SK-N-SH treated with all-trans-retinoic acid at 6 μM for 48 hours (cell line): ENCODE results near the gene FIBIN.

Experiments
- ATAC-seq: fragments of 200-7000 bp; cut with Tn5 transposase; 3 replicates; pipeline ENCODE4 v1.9.1; 2020; ENCODE audit warnings: mild to moderate bottlenecking, moderate library complexity
- ARNTL ChIP-seq: fragments of 450-650 bp; formaldehyde crosslinking; IDR thresholded peaks from 2 replicates; pipeline ENCODE4 v1.5.0; 2020; ENCODE audit warnings: low read depth, mild to moderate bottlenecking, moderate library complexity, borderline replicate concordance
- BACH2 ChIP-seq: fragments of 250-450 bp; sonication (Bioruptor Pico); IDR thresholded peaks from 2 replicates; pipeline ENCODE4 v1.9.0; 2021; ENCODE audit warnings: mild to moderate bottlenecking, borderline replicate concordance
- CREB5 ChIP-seq: fragments of 250-450 bp; sonication (Bioruptor Pico); IDR thresholded peaks from 2 replicates; pipeline ENCODE4 v1.5.1; 2020; ENCODE audit warnings: low read depth, mild to moderate bottlenecking, moderate library complexity
- CSDC2 ChIP-seq: fragments of 250-450 bp; sonication (Bioruptor Pico); IDR thresholded peaks from 2 replicates; pipeline ENCODE4 v1.5.0; 2020; ENCODE audit warnings: mild to moderate bottlenecking, moderate library complexity
- CSRNP3 ChIP-seq: fragments of 250-450 bp; sonication (Bioruptor Pico); IDR thresholded peaks from 2 replicates; pipeline ENCODE4 v1.5.1; 2021; ENCODE audit warnings: mild to moderate bottlenecking, moderate library complexity
- ESRRG ChIP-seq: fragments of 250-450 bp; sonication (Bioruptor Pico); IDR thresholded peaks from 2 replicates; pipeline ENCODE4 v1.6.1; 2021; ENCODE audit warnings: mild to moderate bottlenecking
- GLIS3 ChIP-seq: fragments of 250-450 bp; sonication (Bioruptor Pico); IDR thresholded peaks from 2 replicates; pipeline ENCODE4 v1.5.0; 2020; ENCODE audit warnings: mild to moderate bottlenecking, moderate library complexity
- ISL1 ChIP-seq: fragments of 250-450 bp; sonication (Bioruptor Pico); IDR thresholded peaks from 2 replicates; pipeline ENCODE4 v2.1.2; 2022; ENCODE audit warnings: mild to moderate bottlenecking, moderate library complexity
- OSR1 ChIP-seq: fragments of 250-450 bp; sonication (Bioruptor Pico); IDR thresholded peaks from 2 replicates; pipeline ENCODE4 v1.8.0; 2022; ENCODE audit warnings: moderate library complexity, mild to moderate bottlenecking, inconsistent platforms
- POU6F1 ChIP-seq: fragments of 250-450 bp; sonication (Bioruptor Pico); IDR thresholded peaks from 2 replicates; pipeline ENCODE4 v1.8.0; 2021; ENCODE audit warnings: low read depth, mild to moderate bottlenecking, moderate library complexity, borderline replicate concordance
- PPARA ChIP-seq: fragments of 250-450 bp; sonication (Bioruptor Pico); IDR thresholded peaks from 2 replicates; pipeline ENCODE4 v1.5.0; 2020; ENCODE audit warnings: mild to moderate bottlenecking, borderline replicate concordance
- RARB ChIP-seq: fragments of 250-450 bp; sonication (Bioruptor Pico); IDR thresholded peaks from 2 replicates; pipeline ENCODE4 v1.8.0; 2021; ENCODE audit warnings: mild to moderate bottlenecking, moderate library complexity
- SNAI2 ChIP-seq: fragments of 250-450 bp; sonication (Bioruptor Pico); IDR thresholded peaks from 2 replicates; pipeline ENCODE4 v1.5.0; 2020; ENCODE audit warnings: mild to moderate bottlenecking, moderate library complexity
- TCF4 ChIP-seq: fragments of 250-450 bp; sonication (Bioruptor Pico); IDR thresholded peaks from 2 replicates; pipeline ENCODE4 v1.8.0; 2021; ENCODE audit warnings: mild to moderate bottlenecking, moderate library complexity, borderline replicate concordance
- TOX ChIP-seq: fragments of 250-450 bp; sonication (Bioruptor Pico); IDR thresholded peaks from 2 replicates; pipeline ENCODE4 v1.8.0; 2021; ENCODE audit warnings: mild to moderate bottlenecking, moderate library complexity, borderline replicate concordance
- TSHZ2 ChIP-seq: fragments of 250-450 bp; sonication (Bioruptor Pico); IDR thresholded peaks from 2 replicates; pipeline ENCODE4 v1.5.0; 2020; ENCODE audit warnings: mild to moderate bottlenecking, moderate library complexity
- ZC3H10 ChIP-seq: fragments of 250-450 bp; sonication (Bioruptor Pico); IDR thresholded peaks from 2 replicates; pipeline ENCODE4 v1.5.1; 2021; ENCODE audit warnings: mild to moderate bottlenecking, moderate library complexity
- ZFP3 ChIP-seq: fragments of 250-450 bp; sonication (Bioruptor Pico); IDR thresholded peaks from 2 replicates; pipeline ENCODE4 v1.5.0; 2020; ENCODE audit warnings: mild to moderate bottlenecking, moderate library complexity
- ZFP30 ChIP-seq: fragments of 450-650 bp; formaldehyde crosslinking; IDR thresholded peaks from 2 replicates; pipeline ENCODE4 v1.5.0; 2022; ENCODE audit warnings: mild to moderate bottlenecking, moderate library complexity
- ZNF70 ChIP-seq: fragments of 450-650 bp; formaldehyde crosslinking; IDR thresholded peaks from 2 replicates; pipeline ENCODE4 v1.5.0; 2020; ENCODE audit warnings: mild to moderate bottlenecking, moderate library complexity
- ZNF8 ChIP-seq: fragments of 450-650 bp; formaldehyde crosslinking; IDR thresholded peaks from 2 replicates; pipeline ENCODE4 v1.5.0; 2020; ENCODE audit warnings: mild to moderate bottlenecking, moderate library complexity

Gene FIBIN

GRCh38 chr11:26987731-26988130 lies 6.2 kb upstream of the FIBIN start:
- ATAC-seq, result no peak
- TF ChIP-seq POU6F1 (CRISPR knock-in tag) (no peak), TOX (CRISPR knock-in tag) (no peak), CREB5 (CRISPR knock-in tag) (no peak), ZFP3 (CRISPR knock-in tag) (no peak), TSHZ2 (CRISPR knock-in tag) (no peak), ZFP30 (CRISPR knock-in tag) (no peak), SNAI2 (no peak), CSDC2 (CRISPR knock-in tag) (no peak), ESRRG (CRISPR knock-in tag) (no peak), GLIS3 (CRISPR knock-in tag) (no peak), ISL1 (CRISPR knock-in tag) (no peak; the same call in 1 of the 2 replicates), TCF4 (CRISPR knock-in tag) (no peak), PPARA (no peak), ARNTL (no peak), RARB (no peak), ZC3H10 (CRISPR knock-in tag) (no peak), OSR1 (CRISPR knock-in tag) (no peak), ZNF70 (CRISPR knock-in tag) (no peak), ZNF8 (CRISPR knock-in tag) (no peak)

- peak; percentile 54 for ATAC-seq
Measured at GRCh38 chr11:26992031-26992541, 1.8 kb upstream of the FIBIN start.

GRCh38 chr11:26994631-26995095 lies 751 bp downstream of the FIBIN start:
- no peak for TF ChIP-seq ZC3H10 (CRISPR knock-in tag)
- no peak for TF ChIP-seq ZNF8 (CRISPR knock-in tag)
- no peak for TF ChIP-seq CREB5 (CRISPR knock-in tag)
- no peak for TF ChIP-seq ARNTL
- TF ChIP-seq GLIS3 (CRISPR knock-in tag), result no peak
- no peak for TF ChIP-seq ISL1 (CRISPR knock-in tag)
- TF ChIP-seq RARB, result no peak
- no peak for TF ChIP-seq ESRRG (CRISPR knock-in tag)
- no peak for TF ChIP-seq TOX (CRISPR knock-in tag)
- TF ChIP-seq ZFP30 (CRISPR knock-in tag), result no peak
- TF ChIP-seq BACH2, result no peak
- TF ChIP-seq, all 23 proteins: peak for 0

More at GRCh38 chr11:26992031-26992541, 1.8 kb upstream of the FIBIN start:
- no peak for TF ChIP-seq CSRNP3 (CRISPR knock-in tag)
- TF ChIP-seq ZC3H10 (CRISPR knock-in tag), result 0 out of 2 replicates have a peak, but pooled peaks have one; percentile 28
- peak; percentile 62 for TF ChIP-seq ISL1 (CRISPR knock-in tag)
- TF ChIP-seq TOX (CRISPR knock-in tag), result no peak

More at GRCh38 chr11:26994631-26995095, 751 bp downstream of the FIBIN start:
- no peak for ATAC-seq
